HG03432 (cell line): ENCODE data around the gene GRIK4.
"Not testable (repeated sequence)": the region's sequence is repeated elsewhere in the genome, so short reads cannot be mapped to it uniquely, and the experiment has no call there.

ENCODE experiments used
- ATAC-seq: cut with Tn5 transposase; IDR thresholded peaks from one replicate; pipeline ENCODE4 v1.9.1; 2021; ENCODE audit warnings: mild to moderate bottlenecking, moderate library complexity; ENCODE audit not compliant: unreplicated experiment

Gene GRIK4

DNA sequence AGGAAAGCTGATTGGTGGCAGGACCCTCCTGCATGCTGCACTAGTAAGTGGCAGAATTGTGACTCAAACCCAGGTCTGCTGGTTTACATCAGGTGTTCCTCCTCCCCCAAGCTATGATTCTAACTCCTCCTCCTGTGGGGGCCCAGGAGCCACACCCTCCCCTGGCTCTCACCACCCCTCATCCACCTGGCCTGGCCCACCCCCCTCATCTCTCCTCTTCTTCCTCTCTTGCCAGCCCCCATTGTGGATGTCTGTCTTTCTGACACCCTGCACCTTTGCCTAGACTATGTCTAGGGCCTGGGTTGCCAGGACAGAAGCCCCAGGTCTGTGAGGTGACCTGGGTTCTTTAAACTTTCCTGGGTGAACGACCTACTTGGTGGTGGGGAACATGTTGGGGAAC lies 59.9 kb downstream of the GRIK4 start:
- no peak for ATAC-seq

DNA sequence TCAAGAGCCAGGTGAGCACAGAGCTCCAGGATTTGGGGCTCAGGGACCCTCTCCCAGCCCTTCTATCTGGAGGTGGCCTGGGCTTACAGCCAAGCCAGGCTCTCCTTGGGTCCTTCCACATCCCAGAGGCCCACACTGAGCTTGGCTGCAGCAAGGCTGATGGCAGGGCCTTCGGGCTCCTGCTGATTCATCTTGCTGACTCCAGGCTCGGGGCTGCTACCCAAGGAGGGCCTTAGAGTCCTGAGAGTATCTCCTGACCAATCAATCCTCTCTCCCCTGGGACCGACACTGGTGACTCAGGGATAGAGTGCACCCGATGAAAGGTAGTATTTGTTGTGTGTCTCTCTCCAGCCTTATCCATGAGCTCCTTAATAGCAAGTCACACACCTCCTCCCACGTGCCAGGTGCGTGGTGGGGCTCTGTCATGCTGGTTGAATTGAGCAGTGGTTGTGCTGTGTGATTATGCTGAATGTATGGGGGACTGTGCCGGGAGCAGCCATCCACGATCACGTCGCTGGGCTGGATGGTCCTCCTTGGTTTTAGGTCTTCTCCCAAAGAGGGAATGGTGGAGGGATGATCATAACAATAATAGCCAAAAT lies 62.3 kb downstream of the GRIK4 start:
- no peak for ATAC-seq

DNA sequence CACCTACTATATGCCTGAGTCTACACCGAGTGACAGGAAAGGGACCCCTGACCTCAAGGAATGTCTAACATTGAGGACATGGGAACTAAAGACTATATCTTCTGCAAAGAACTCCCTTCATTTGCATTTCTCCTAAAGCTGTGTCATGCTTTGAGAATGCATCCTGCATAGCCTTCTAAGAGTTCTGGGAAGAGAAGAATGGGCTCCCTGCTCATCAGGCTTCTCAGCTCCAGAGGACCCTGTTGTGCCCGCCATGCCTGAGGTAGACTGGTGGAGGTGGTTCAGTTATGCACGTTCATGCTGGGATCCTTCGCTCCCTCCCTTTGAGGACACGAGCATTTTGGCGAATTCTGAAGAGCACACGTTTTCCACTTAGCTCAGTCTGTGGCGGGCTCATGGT lies 63.3 kb downstream of the GRIK4 start:
- no peak for ATAC-seq

DNA sequence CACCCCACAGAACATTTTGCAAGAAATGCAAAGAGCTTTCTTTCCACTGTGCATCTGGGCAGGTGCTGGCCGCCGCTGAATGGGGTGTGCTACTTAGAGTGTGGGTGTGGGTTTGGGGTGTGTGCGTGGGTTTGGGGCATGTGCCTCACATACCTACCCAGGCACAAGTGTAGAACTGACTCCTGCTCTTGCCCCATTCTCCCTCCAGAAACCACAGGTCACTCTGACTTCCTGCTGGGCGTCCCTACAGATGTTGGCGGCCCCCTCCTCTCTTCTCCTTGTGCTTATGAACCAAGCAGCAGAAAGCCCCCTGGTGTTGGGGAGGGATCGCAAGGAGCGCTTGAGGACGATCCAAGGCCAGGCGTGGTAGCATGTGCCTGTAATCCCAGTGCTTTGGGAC lies 63.9 kb downstream of the GRIK4 start:
- no peak for ATAC-seq

DNA sequence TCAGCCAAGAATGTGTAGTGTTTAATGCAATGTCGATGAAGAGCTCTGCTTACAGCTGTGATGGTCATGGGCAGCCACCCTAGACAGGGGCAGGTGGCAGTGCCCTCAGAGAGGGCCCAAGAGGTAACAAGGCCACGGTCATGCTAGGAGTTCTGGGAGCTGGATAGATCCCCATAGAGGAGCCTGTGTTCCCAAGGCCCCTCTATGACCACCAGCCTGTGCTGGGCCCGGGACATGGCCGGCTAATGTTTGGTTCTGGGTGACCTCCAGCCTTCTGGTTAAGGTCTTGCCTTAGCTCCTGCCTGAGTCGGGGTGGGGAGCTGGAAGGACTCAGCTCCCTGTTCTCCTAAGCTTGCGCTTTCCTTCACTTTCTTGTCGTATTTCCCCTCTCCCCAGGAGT lies 65.1 kb downstream of the GRIK4 start:
- no peak for ATAC-seq

DNA sequence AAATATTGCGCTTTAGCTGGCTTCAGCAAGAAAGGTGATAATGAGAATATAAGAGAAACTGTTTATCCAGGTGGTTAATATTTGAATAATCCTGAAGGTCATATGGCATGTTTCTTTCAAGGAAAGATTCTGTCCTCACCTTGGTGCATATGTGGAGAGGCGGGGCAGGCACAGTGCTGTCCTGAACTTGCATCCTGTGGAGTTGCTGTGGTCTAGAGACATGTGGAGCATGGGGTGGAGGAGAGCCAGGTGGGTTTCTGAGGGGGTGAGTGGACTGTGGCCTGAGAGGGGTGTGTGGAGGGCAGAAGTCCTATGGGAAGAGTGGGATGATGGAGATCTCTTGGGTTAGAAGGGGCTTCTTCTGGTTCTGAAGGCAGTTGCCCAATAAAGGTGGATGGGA lies 65.5 kb downstream of the GRIK4 start:
- no peak for ATAC-seq

DNA sequence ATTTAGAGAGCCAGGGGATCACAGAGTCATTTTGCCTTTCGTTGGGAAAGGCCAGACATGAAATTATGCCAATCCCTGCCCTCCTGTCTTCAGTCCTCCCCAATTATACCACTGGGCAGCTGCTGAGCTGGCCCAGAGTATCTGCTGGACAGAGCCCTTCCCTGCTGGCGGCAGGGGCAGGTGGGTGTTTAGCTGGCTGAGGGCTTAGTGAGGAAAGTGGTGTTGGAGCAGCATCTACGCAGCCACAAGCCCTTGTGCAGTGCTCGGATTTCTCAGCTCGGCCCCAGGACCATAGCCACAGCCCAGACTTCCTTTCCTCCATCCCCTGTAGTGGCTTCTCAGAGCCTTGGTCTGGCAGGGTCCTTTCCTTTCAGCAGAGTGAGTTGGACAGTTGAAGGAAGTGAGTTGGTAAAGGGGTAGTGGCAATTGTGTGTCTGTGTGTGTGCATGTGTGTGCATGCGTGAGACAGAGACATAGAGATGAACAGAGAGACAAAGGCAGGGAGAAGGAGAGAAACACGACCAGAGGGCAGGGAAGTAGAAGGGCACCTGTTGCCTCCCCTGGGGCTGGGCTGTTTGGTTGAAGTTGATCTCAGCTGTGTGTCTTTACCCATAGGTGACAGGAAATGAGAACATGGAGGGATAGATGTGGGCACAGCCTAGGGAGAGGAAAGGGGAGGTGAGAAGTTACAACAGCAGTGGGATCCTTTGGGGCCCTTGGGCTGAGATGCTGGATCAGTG lies 66.2 kb downstream of the GRIK4 start:
- ATAC-seq, result no peak

DNA sequence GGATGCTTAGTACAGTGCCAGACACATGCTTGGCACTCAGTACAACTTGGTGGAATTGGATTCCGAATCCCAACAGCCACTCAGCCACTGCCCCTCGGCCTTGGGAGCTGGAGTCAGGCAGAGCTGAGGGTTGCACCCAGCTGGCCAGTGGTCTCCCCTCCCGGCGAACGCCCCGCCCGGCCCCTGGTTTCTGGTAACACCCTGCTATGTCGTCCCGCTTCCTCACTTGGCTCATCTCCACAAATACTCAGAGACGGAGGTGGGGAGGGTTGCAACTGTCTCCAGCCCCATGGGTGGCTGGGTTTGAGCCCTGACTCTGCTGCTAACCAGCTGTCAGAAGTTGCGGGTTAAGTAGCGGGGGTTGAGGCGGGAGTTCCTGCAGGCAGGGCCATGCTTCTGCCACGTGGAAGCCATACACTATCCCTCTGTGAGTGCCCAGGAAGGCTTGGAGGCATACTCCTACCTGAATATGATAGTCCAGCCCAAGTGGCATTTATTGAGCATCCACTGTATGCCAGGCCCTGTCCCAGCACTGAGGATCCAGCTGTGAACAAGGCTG lies 67.1 kb downstream of the GRIK4 start:
- no peak for ATAC-seq

DNA sequence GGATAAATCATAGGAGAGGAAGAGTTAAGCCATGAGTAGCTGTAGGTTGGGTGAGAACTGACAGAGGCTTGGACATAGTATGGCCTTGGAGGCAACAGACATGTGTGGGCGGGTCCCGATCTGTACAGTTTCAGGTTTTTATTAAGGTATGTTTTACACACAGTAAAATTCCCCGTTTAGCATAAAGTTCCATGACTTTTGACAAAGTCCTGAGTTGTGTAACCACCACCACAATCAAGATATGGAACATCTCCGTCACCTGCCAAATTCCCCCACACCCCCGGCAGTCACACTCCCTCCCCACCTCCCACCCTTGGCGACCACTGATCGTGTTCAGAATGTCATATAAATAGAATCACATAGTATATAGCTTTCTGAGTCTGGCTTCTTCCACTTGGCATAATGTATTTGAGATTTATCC lies 68.1 kb downstream of the GRIK4 start:
- ATAC-seq, result peak; percentile 64

DNA sequence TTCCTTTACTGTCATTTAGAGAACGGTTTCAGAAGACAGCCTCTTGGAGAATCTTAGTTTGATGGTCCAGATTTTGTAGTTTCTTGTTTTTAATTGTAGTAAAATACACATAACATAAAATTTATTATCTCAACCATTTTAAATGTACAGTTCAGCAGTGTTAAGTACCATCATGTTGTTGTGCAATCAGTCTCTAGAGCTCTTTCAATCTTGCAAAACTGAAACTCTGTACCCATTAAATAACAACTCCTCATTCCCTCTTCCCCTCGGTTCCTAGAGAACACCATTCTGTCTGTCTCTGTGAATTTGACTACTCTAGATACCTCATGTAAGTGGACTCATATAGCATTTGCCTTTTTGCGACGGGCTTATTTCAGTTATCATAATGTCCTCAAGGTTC lies 69.8 kb downstream of the GRIK4 start:
- ATAC-seq, result no peak

DNA sequence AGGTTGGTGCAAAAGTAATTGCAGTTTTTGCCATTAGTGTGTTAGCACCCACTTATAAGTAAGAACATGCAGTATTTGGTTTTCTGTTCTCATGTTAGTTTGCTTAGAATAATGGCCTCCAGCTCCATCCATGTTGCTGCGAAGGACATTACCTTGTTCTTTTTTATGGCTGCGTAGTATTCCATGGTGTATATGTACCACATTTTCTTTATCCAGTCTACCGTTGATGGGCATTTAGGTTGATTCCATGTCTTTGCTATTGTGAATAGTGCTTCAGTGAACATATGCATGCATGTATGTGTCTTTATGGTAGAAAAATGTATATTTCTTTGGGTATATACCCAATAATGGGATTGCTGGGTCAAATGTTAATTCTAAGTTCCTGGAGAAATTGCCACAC lies 71.0 kb downstream of the GRIK4 start:
- not testable (repeated sequence) for ATAC-seq

DNA sequence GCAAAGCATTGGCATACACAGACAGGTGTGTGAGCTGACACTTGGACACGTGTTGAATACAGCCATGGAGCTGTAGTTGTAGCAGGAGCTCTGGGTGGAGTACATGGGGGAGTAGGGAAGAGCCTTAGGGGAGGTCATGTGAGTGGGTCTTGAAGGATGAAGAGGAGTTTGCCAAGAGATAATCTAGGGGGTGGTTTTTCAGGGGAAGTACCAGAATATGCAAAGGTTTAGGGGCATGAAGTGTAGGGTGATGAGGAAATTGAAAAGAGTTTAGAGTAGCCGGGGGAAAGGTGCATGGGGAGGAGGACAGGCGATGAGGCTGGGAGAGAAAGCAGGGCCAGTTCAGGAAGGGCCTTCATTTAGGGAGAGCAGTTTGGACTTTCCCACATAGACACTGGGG lies 74.5 kb downstream of the GRIK4 start:
- no peak for ATAC-seq

DNA sequence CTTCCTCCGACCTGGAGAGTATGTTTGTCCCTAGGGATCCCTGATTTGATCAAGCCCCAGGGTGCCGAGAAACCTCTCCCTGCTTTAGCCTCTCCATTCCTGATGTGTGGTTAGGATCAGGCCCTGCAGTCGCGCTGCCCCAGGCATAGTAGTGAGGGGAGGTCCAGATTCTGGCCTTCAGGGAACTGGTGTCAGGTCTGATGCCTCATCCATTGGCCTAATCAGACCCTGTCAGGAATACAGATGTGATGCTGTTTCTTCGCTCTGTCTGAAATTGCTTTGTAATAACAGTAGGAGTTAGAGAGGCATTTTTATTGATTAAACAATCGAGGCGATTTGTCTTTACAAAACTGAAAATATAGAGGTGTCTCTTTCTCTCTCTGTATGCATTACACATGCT lies 75.2 kb downstream of the GRIK4 start:
- ATAC-seq, result no peak

DNA sequence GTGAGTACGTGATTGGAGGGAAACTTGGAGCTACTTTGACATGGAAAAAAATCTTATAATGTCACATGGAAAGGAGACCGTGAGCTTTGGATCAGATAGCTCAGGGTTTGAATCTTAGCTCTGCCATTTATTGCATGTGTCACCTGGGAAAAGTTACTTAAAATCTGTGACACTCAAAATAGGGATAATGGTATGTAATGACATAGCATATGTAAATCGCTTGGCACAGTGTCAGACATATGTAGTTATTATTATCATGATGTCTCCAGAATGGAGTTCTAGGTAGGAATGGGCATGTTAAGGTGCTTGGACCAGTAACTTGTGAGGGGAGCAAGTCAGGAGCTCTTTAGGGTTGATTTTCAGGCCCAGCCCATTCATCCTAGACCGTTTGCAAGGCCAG lies 75.8 kb downstream of the GRIK4 start:
- ATAC-seq, result no peak

DNA sequence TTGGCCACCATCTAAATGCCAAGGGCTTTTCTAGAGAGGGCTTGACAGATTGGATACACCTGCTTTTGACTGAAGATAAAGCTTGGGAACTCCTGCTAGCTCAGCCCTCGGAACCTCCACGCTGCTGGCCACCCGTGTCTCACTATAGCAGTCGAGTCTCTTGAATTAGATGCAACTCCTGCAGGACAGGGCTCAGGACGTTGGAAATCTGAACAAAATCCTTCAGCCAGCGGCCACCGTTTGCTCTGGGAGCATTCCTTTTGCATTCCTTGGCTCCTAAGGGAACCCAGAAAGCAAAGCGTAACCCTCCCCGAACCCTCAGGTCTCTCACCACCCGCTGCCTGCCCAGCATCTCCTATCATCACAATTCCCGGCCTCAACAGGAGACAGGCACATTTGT lies 77.8 kb downstream of the GRIK4 start:
- ATAC-seq, result no peak

DNA sequence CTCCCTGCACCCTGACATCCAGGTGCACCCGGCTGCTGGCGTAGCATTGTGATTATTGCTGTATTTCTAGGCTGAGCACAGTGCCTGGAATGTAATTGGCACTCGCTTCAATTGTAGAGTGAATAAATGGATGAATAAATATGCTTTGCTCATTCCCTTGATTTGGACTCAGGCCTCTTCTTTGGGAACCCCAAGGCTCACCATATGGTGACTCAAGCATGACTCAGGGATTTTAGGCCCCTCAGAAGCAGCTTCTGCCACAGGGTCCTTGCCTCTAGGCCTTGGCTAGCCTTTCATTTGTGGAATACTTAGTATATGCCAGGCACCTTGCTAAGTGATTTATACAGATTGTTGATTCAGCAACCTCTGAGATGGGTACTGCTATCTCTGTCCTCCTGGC lies 78.9 kb downstream of the GRIK4 start:
- no peak for ATAC-seq

DNA sequence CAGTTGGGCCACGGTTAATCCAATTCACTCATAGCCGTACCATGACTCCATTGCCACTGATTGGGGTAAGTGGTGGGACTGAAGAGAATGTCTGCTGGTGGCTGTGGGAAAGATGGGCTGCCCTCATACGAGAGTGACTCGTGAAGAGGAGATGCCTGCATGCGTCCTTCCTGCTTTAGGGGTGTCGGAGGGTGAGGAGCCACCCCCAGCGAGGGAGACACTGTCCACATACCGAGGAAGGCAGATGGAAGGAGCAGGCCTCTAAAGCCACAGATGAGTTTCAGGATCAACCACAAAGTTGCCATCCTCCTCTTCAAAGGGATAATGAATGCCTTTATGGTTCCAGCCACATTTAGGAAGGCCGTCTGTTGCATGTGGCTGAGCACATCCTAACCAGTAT lies 83.2 kb downstream of the GRIK4 start:
- ATAC-seq, result no peak

DNA sequence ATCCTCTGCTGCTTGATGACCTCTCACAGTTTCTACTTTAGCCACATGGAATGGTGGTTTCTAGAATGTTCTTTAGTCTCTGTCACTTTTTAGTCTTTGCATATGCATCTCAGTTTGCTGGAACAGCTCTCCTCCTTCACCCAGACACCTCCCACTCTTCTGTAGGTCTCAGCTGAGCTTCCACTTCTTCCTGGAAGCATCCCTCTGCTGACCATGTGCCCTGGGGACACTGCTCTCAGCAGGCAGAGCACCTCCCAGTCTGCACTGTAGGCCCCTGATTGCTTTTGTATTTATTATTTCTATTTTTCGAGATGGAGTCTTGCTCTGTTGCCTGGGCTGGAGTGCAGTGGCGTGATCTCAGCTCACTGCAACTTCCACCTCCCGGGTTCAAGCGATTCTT lies 84.0 kb downstream of the GRIK4 start:
- ATAC-seq, result no peak

DNA sequence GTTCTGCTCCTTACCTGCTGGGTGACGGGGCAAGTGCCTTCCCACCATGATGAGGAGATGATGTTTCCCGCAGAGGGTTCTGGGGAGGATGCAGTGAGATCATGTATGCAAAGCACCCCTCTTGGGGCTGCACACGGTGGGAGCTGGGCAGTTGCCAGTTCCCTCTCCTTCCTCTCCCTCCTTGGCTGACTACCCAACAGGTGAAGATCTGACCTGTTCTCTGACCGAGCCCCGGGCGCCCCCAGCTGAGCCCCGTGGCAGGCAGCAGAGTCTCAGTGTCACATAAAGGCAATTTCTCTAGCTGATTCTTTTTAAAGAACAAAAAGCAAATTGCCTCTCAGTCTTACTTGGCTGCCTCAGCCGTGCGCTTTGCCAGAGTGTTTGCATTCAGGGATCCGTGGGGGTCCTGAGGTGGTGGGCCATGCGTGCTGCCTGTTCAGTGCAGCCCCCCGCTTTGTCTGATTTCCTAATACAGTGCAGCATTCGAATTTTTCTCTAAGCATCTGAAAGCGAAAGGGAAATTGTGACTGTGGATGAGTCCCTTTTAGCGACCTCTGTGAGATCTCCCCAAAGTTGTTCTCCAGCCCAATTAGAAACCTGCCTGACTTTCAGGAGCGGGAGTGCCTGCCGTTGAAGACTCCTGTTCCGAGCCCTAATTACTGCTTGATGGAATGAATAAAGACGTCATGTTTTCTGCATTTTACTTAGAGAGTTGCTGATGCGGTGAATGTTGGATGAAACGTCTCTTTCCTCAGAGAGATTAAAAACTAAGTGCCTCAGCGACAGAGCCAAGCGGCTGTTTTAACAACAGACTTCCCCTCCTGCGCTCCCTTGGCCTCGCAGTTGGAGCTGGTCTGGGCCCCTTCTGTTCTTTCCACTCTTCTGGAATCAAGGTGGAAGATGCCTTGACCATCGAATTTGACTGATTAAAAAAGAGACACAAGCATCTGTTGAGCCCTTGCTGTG lies 86.0 kb downstream of the GRIK4 start:
- ATAC-seq, result no peak

DNA sequence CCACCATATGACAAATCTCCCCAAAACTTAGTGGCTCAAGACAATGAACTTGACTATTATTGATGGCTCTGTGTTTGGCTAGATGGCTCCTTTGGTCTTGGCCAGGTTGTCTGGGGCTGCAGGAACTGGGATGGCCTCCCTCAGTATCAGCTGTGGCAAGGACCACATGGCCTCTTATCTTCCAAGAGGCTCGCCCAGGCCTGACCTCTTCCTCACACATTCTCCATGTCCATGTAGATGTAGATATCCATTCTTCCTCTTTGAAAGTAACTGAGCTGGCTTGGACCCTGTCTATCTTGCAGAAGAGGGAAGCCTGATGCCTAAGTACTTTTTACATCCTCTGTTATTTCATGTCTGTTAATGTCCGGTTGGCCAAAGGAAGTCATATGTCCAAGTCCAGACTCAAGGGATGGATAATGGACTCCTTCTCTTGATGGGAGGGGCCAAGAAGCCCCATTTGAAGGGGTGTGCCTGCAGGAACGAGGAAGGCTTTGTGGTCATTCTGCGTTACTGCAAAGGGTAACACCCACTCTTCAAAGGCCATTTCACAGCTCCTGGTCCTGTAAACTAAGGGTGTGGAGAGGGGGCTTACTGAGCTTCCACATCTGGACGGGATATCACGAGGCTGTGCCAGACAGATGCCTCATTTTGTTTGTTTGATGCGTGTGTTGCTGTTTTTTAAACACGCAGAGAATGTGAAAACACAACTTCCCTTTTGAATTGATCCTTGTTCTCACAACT lies 87.1 kb downstream of the GRIK4 start:
- ATAC-seq, result no peak
